ENCODE data around the gene RPEL1.
A peak's percentile ranks its signal among the peaks of the same experiment; 100 is the strongest.
"Not testable (repeated sequence)": the region's sequence is repeated elsewhere in the genome, so short reads cannot be mapped to it uniquely, and the experiment has no call there.

The RPEL1 gene

GRCh38 chr10:103235775-103236174 lies 9.9 kb upstream of the RPEL1 start:
- no peak for DNase-seq (ENCODE audit: low spot score)

- DNase-seq (ENCODE audit: low spot score): no peak
Measured at GRCh38 chr10:103238506-103239252, 7.0 kb upstream of the RPEL1 start.

GRCh38 chr10:103241262-103242011 lies 4.2 kb upstream of the RPEL1 start:
- no peak for DNase-seq (ENCODE audit: low spot score)

GRCh38 chr10:103244666-103245271 lies 918 bp upstream of the RPEL1 start:
- DNase-seq (ENCODE audit: low spot score): peak; percentile 64

GRCh38 chr10:103246324-103246723 lies 637 bp downstream of the RPEL1 start:
- DNase-seq (ENCODE audit: low spot score): no peak

GRCh38 chr10:103254113-103254512 lies 8.4 kb downstream of the RPEL1 start:
- no peak for DNase-seq (ENCODE audit: low spot score)

- DNase-seq (ENCODE audit: low spot score): no peak
Measured at GRCh38 chr10:103254538-103255325, 9.0 kb downstream of the RPEL1 start.

- no peak for DNase-seq (ENCODE audit: low spot score)
Measured at GRCh38 chr10:103256613-103257012, 10.9 kb downstream of the RPEL1 start.

GRCh38 chr10:103257812-103258211 lies 12.1 kb downstream of the RPEL1 start:
- DNase-seq (ENCODE audit: low spot score): no peak

- DNase-seq (ENCODE audit: low spot score): not testable (repeated sequence)
Measured at GRCh38 chr10:103258928-103259327, 13.2 kb downstream of the RPEL1 start.

- no peak for DNase-seq (ENCODE audit: low spot score)
Measured at GRCh38 chr10:103259989-103260388, 14.3 kb downstream of the RPEL1 start.

- no peak for DNase-seq (ENCODE audit: low spot score)
Measured at GRCh38 chr10:103262229-103262628, 16.5 kb downstream of the RPEL1 start.

GRCh38 chr10:103265717-103266329 lies 20.1 kb downstream of the RPEL1 start:
- DNase-seq (ENCODE audit: low spot score): no peak

GRCh38 chr10:103273041-103273441 lies 27.4 kb downstream of the RPEL1 start:
- DNase-seq (ENCODE audit: low spot score): no peak

- no peak for DNase-seq (ENCODE audit: low spot score)
Measured at GRCh38 chr10:103276251-103276895, 30.7 kb downstream of the RPEL1 start.

GRCh38 chr10:103276896-103277712 lies 31.4 kb downstream of the RPEL1 start, which contains the start of gene INA:
Gene INA, plus strand, starts transcription at chr10:103277138. Its CDS starts 74 bp downstream, at chr10:103277212.
- no peak for DNase-seq (ENCODE audit: low spot score)

- DNase-seq (ENCODE audit: low spot score): no peak
Measured at GRCh38 chr10:103277713-103278536, 32.2 kb downstream of the RPEL1 start.

GRCh38 chr10:103278537-103278823 lies 32.8 kb downstream of the RPEL1 start:
- DNase-seq (ENCODE audit: low spot score): no peak

GRCh38 chr10:103278862-103279298 lies 33.2 kb downstream of the RPEL1 start:
- DNase-seq (ENCODE audit: low spot score): peak; percentile 12

GRCh38 chr10:103280031-103280430 lies 34.3 kb downstream of the RPEL1 start:
- DNase-seq (ENCODE audit: low spot score): no peak

Data from CD4-positive, alpha-beta T cell treated with Interleukin-2 at 100 ng/mL for 4 hours (primary cell).